ENCODE data around the gene ZNF385D.

GRCh38 chr3:21792176-21792575 is 41.2 kb upstream of the ZNF385D start:
- TF ChIP-seq CTCF (IDR thresholded peaks at IDR 0.05) (no peak), POLR2A (IDR thresholded peaks at IDR 0.05) (no peak)

Measured in thyroid gland (tissue), 4 donors.